Nephron progenitor cell (in vitro differentiated cells): ENCODE data around the gene MRPL4.

Experiments used
- DNase-seq: peaks from one replicate; pipeline ENCODE4 v3.0.0; 2021
- H3K27ac Mint-ChIP-seq: 2 replicates; pipeline ENCODE4 v1.8.0; 2021; ENCODE audit warnings: mild to moderate bottlenecking, moderate library complexity, mixed read lengths
- H3K27me3 Mint-ChIP-seq: 2 replicates; pipeline ENCODE4 v1.8.0; 2021; ENCODE audit warnings: mild to moderate bottlenecking, low read depth, mixed read lengths; ENCODE audit not compliant: poor library complexity
- H3K36me3 Mint-ChIP-seq: 2 replicates; pipeline ENCODE4 v1.8.0; 2021; ENCODE audit warnings: low read depth, mixed read lengths
- H3K4me1 Mint-ChIP-seq: 2 replicates; pipeline ENCODE4 v1.8.0; 2021; ENCODE audit warnings: mixed read lengths
- H3K4me3 Mint-ChIP-seq: 2 replicates; pipeline ENCODE4 v1.8.0; 2021; ENCODE audit warnings: mild to moderate bottlenecking, moderate library complexity, mixed read lengths
- H3K9me3 Mint-ChIP-seq: 2 replicates; pipeline ENCODE4 v1.8.0; 2021; ENCODE audit warnings: mild to moderate bottlenecking, moderate library complexity, mixed read lengths
- CTCF ChIP-seq: fragments of 200-600 bp; sonication (generic); IDR thresholded peaks from 2 replicates; pipeline ENCODE4 v1.5.0; 2021; ENCODE audit warnings: antibody characterized with exemption

Gene MRPL4

GRCh38 chr19:10295847-10296591, 44.0 kb downstream of the MRPL4 start:
- peaks cover 89% of the 10 kb centered on the region for H3K27me3 Mint-ChIP-seq
- peak; percentile 72 for DNase-seq
- H3K4me3 Mint-ChIP-seq, result peak overlapping the region; percentile 63
- H3K36me3 Mint-ChIP-seq, result no peaks in the 10 kb centered on the region
- H3K9me3 Mint-ChIP-seq, result no peaks in the 10 kb centered on the region
- H3K27ac Mint-ChIP-seq, result no peak overlapping the region
- peaks cover 11% of the 10 kb centered on the region for H3K4me1 Mint-ChIP-seq
- no peak for TF ChIP-seq CTCF

- Mint-ChIP-seq H3K9me3 (no peaks in the 10 kb centered on the region), H3K4me1 (peaks cover 23% of the 10 kb centered on the region), H3K27ac (no peak overlapping the region), H3K36me3 (no peaks in the 10 kb centered on the region), H3K27me3 (peaks cover 69% of the 10 kb centered on the region), H3K4me3 (no peak overlapping the region)
- no peak for TF ChIP-seq CTCF
- DNase-seq, result no peak
These were observed 47.8 kb downstream of the MRPL4 start for GRCh38 chr19:10299545-10300458.

- Mint-ChIP-seq H3K4me3 (no peak overlapping the region), H3K27me3 (peaks cover 17% of the 10 kb centered on the region), H3K4me1 (peaks cover 17% of the 10 kb centered on the region), H3K9me3 (no peaks in the 10 kb centered on the region), H3K36me3 (peaks cover 5% of the 10 kb centered on the region), H3K27ac (no peak overlapping the region)
- DNase-seq, result no peak
- TF ChIP-seq CTCF, result no peak
These were observed 53.3 kb downstream of the MRPL4 start for GRCh38 chr19:10305139-10305806.

GRCh38 chr19:10306327-10306726, 54.3 kb downstream of the MRPL4 start:
- DNase-seq, result no peak
- no peaks in the 10 kb centered on the region for H3K9me3 Mint-ChIP-seq
- no peak for TF ChIP-seq CTCF
- H3K27me3 Mint-ChIP-seq, result peaks cover 14% of the 10 kb centered on the region
- peaks cover 5% of the 10 kb centered on the region for H3K36me3 Mint-ChIP-seq
- H3K4me1 Mint-ChIP-seq, result peaks cover 17% of the 10 kb centered on the region
- no peak overlapping the region for H3K27ac Mint-ChIP-seq
- H3K4me3 Mint-ChIP-seq, result no peak overlapping the region

DNA sequence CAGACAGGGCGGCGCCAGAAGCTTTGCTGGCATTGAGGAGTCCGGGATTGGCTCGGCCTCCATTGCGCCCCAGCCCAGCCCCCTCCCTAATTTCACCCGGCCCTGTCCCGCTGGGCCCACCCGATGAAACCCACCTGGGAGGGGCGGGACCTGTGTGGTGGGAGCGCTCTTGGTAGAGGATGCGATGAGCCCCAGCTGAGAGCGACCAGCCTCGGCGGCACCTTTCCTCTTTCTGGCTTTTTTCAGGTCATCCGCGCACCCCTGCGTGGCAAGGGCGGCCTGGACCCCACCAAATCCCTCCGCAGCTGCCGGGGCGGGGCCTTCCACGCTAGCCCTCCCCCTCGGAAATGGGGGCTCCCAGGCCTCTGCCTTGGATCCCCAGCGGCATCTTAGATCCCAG, 57.4 kb downstream of the MRPL4 start, which contains the start of gene ZGLP1:
Gene ZGLP1, minus strand, starts transcription at position 393 of the 400 bp plus-strand sequence.
- no peak within 1 kb of the TSS for H3K4me3 Mint-ChIP-seq
- TF ChIP-seq CTCF, result no peak
- H3K27me3 Mint-ChIP-seq, result no peaks in the 10 kb centered on the region
- H3K36me3 Mint-ChIP-seq, result peaks cover 10% of the 10 kb centered on the region
- no peak for DNase-seq
- no peaks in the 10 kb centered on the region for H3K9me3 Mint-ChIP-seq
- H3K27ac Mint-ChIP-seq, result peak within 1 kb of the TSS; percentile 66
- H3K4me1 Mint-ChIP-seq, result peaks cover 3% of the 10 kb centered on the region
